Activated CD8-positive, alpha-beta T cell treated with anti-CD3 and anti-CD28 coated beads for 36 hours (primary cell): ENCODE results near the gene CTNNA2. TPM values are rescaled to one million over a fixed set of nuclear protein-coding genes. Genes with fewer than 3 reads are reported as not detected.

Experiments
- ATAC-seq: fragments of 200-7000 bp; cut with Tn5 transposase; one replicate; pipeline ENCODE4 v1.10.0; 2021; ENCODE audit warnings: mild to moderate bottlenecking, moderate library complexity
- CTCF ChIA-PET: fragments of 350-600 bp; sonication (Branson Sonifier 250); formaldehyde crosslinking; loops from one replicate; lab custom pipeline; 2021; ENCODE audit warnings: antibody characterized with exemption; lab: Charles Lee
- POLR2A ChIA-PET: fragments of 350-600 bp; sonication (Branson Sonifier 250); formaldehyde crosslinking; loops from one replicate; lab custom pipeline; 2021; ENCODE audit warnings: antibody characterized with exemption; lab: Charles Lee
- DNase-seq: peaks from one replicate; pipeline ENCODE4 v3.0.0-alpha.2; 2020
- H3K27ac Mint-ChIP-seq: one replicate; pipeline ENCODE4 v1.8.0; 2021; ENCODE audit warnings: mild to moderate bottlenecking, mixed read lengths
- H3K27me3 Mint-ChIP-seq: one replicate; pipeline ENCODE4 v1.8.0; 2021; ENCODE audit warnings: mixed read lengths
- H3K36me3 Mint-ChIP-seq: one replicate; pipeline ENCODE4 v1.8.0; 2021; ENCODE audit warnings: low read depth, mixed read lengths
- H3K4me1 Mint-ChIP-seq: one replicate; pipeline ENCODE4 v1.8.0; 2021; ENCODE audit warnings: low read depth, mixed read lengths
- H3K4me3 Mint-ChIP-seq: one replicate; pipeline ENCODE4 v1.8.0; 2021; ENCODE audit warnings: mild to moderate bottlenecking, moderate library complexity, mixed read lengths
- H3K9me3 Mint-ChIP-seq: one replicate; pipeline ENCODE4 v1.8.0; 2021; ENCODE audit warnings: mixed read lengths
- CTCF ChIP-seq: fragments of 200-600 bp; IDR thresholded peaks from one replicate; pipeline ENCODE4 v1.8.0; 2022; ENCODE audit warnings: antibody characterized with exemption, mild to moderate bottlenecking
- intact Hi-C: fragments of 100-400 bp; cut with micrococcal nuclease; formaldehyde crosslinking; loops from one replicate; pipeline ENCODE4 v1.10.0; 2022
- total RNA-seq, 2 experiments: library from RNA; stranded (reverse); gene quantifications; one replicate each; pipeline ENCODE4 v1.2.3, GENCODE V29; 2021

The CTNNA2 gene
- total RNA-seq, 2 experiments from 2014 or later = not detected

DNA sequence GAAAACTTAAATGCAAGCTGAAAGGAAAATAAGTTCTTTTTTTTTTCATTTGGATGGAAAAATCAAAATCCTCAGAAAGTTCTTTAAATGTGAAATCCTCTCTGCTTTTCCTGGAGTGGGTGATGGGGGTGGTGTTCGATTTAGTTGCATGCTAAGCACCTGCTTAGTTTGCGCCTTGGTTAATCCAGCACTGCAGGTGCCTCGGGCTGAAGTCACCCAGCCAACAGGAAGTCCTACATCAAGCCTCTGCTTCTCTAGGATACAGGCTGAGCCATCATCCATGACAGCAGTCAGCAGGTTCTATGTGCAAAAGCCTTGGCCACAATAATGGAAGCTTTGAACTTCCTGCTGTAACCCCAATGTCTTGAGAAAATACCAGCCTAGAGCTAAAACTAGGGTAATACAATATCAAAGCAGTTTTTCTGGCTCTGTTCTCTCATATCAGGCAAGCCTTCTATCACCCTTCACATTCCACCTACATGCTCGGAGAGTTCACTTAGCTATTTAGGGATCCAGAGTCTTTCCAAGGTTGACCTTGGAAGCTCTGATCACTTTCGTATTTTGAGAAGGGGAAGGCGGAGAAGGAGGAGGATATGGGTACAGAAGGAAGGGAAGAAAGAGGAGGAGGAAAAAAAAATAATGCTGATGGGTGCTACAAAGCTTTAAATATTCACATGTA lies 907.8 kb downstream of the CTNNA2 start:
- CTCF ChIA-PET = interaction anchor here (0.8 kb wide), 1 partner anchor 10 kb away, joined by 3 read pairs; no protein-coding TSS in a partner anchor
- no peak overlapping the region for H3K27ac Mint-ChIP-seq
- intact Hi-C loops = no loop called here
- no peaks in the 10 kb centered on the region for H3K4me1 Mint-ChIP-seq
- no peaks in the 10 kb centered on the region for H3K36me3 Mint-ChIP-seq
- TF ChIP-seq CTCF = no peak
- POLR2A ChIA-PET = no interaction called here
- peaks cover 8% of the 10 kb centered on the region for H3K9me3 Mint-ChIP-seq
- no peak for DNase-seq
- ATAC-seq = no peak
- no peak overlapping the region for H3K4me3 Mint-ChIP-seq
- H3K27me3 Mint-ChIP-seq = no peaks in the 10 kb centered on the region

DNA sequence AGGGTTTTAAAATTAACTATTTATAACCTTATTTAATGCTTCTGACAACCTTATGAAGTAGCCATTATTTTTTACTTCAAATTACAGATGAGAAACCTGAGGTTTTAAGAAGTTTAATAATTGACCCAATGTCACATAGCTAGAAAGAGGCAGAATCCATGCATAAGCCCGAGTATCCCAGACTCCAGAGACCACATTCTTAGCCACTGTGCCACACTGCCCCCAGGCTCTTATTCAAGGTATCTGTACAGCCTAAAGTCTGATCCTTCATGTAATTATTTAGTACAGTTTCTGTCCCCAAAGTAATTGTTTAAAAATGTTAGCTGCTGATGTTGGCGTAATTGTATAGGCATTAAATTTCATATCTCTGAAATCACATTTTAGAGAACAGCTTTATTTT lies 916.4 kb downstream of the CTNNA2 start:
- CTCF ChIA-PET = no interaction called here
- POLR2A ChIA-PET = no interaction called here
- ATAC-seq = no peak

DNA sequence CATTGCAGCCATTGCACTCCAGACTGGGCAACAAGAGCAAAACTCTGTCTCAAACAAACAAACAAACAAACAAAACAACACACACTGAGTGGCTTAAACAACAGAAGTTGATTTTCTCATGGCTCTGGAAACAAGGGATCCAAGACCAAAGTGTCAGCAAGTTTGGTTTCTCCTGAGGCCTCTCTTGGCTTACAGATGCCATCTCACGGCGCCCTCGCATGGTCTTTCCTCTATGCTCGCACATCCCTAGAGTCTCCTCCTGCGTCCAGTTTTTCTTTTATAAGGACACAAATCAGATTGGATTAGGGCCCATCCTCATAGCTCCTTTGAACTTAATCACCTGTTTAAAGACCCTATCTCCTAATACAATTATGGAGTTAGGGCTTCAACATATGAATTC lies 925.1 kb downstream of the CTNNA2 start:
- DNase-seq (no peak), ATAC-seq (no peak)
- H3K9me3 Mint-ChIP-seq = peaks cover 2% of the 10 kb centered on the region
- TF ChIP-seq CTCF = no peak
- intact Hi-C loops = no loop called here
- H3K36me3 Mint-ChIP-seq = no peaks in the 10 kb centered on the region
- H3K27me3 Mint-ChIP-seq = no peaks in the 10 kb centered on the region
- ChIA-PET CTCF (no interaction called here), POLR2A (no interaction called here)
- no peaks in the 10 kb centered on the region for H3K4me1 Mint-ChIP-seq
- H3K4me3 Mint-ChIP-seq = no peak overlapping the region
- H3K27ac Mint-ChIP-seq = no peak overlapping the region

More for the DNA sequence above, 916.4 kb downstream of the CTNNA2 start:
- no peaks in the 10 kb centered on the region for H3K4me1 Mint-ChIP-seq
- no peak overlapping the region for H3K27ac Mint-ChIP-seq
- intact Hi-C loops = no loop called here
- TF ChIP-seq CTCF = no peak
- H3K4me3 Mint-ChIP-seq = no peak overlapping the region
- H3K27me3 Mint-ChIP-seq = no peaks in the 10 kb centered on the region
- DNase-seq = no peak
- no peaks in the 10 kb centered on the region for H3K36me3 Mint-ChIP-seq
- H3K9me3 Mint-ChIP-seq = peaks cover 4% of the 10 kb centered on the region

DNA sequence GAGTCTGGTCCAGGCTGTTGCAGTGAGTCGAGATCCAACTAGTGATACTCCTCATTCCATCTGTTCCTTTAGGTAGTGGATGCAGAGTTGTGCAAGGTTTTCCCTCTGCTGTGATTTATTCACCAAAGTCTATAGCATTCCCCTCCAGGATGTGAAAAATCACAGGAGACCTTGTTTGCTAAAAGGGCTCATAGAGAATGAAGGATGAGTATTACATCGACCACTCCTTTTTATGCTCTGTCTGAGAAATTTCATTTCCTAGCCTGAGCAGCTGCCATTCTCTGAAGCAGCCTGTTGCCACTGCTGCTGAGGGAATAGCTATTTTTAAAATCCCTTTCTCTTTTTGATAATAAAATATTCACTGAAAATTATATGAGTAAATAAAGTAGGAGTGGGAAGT lies 925.8 kb downstream of the CTNNA2 start:
- ChIA-PET CTCF (no interaction called here), POLR2A (no interaction called here)
- H3K4me3 Mint-ChIP-seq = no peak overlapping the region
- H3K4me1 Mint-ChIP-seq = no peaks in the 10 kb centered on the region
- peaks cover 2% of the 10 kb centered on the region for H3K9me3 Mint-ChIP-seq
- H3K36me3 Mint-ChIP-seq = no peaks in the 10 kb centered on the region
- ATAC-seq (no peak), DNase-seq (no peak)
- TF ChIP-seq CTCF = no peak
- no peak overlapping the region for H3K27ac Mint-ChIP-seq
- no peaks in the 10 kb centered on the region for H3K27me3 Mint-ChIP-seq
- intact Hi-C loops = no loop called here

GRCh38 chr2:80454628-80455027 lies 941.8 kb downstream of the CTNNA2 start:
- CTCF ChIA-PET = no interaction called here
- DNase-seq = no peak
- no peaks in the 10 kb centered on the region for H3K27me3 Mint-ChIP-seq
- H3K36me3 Mint-ChIP-seq = no peaks in the 10 kb centered on the region
- ATAC-seq = no peak
- intact Hi-C loops = no loop called here
- no peak for TF ChIP-seq CTCF
- peaks cover 4% of the 10 kb centered on the region for H3K9me3 Mint-ChIP-seq
- POLR2A ChIA-PET = no interaction called here
- H3K4me1 Mint-ChIP-seq = no peaks in the 10 kb centered on the region
- H3K27ac Mint-ChIP-seq = no peak overlapping the region
- no peak overlapping the region for H3K4me3 Mint-ChIP-seq
